Measurements from ENCODE around the gene ANGEL2.
"Not testable (repeated sequence)": the region's sequence is repeated elsewhere in the genome, so short reads cannot be mapped to it uniquely, and the experiment has no call there.

The ANGEL2 gene

GRCh38 chr1:213049232-213049631 lies 33.6 kb upstream of the ANGEL2 start:
- Histone ChIP-seq H3K27ac (ENCODE audit: low read length) (no peak overlapping the region), H2AFZ (ENCODE audit: low read depth, low read length) (peak overlapping the region; percentile 40), H3K27me3 (ENCODE audit: low read depth, low read length) (no peaks in the 10 kb centered on the region), H3K9ac (ENCODE audit: low read length) (no peak overlapping the region), H3K4me2 (ENCODE audit: low read length) (0 out of 2 replicates have a peak overlapping the region, but pooled peaks have one; percentile 1), H3K9me3 (ENCODE audit: insufficient read depth, low read length) (no peaks in the 10 kb centered on the region), H3K4me1 (ENCODE audit: low read length) (peaks cover 26% of the 10 kb centered on the region), H3K4me3 (ENCODE audit: low read length) (no peak overlapping the region), H4K20me1 (ENCODE audit: insufficient read depth, low read length) (no peaks in the 10 kb centered on the region), H3K79me2 (ENCODE audit: low read length) (peaks cover 26% of the 10 kb centered on the region), H3K36me3 (replicated peaks; ENCODE audit: low read depth, low read length) (no peaks in the 10 kb centered on the region)
- TF ChIP-seq CTCF (IDR thresholded peaks at IDR 0.05; ENCODE audit: low read depth, low read length): no peak

- H3K27ac ChIP-seq (ENCODE audit: low read length); H3K9ac ChIP-seq (ENCODE audit: low read length); H2AFZ ChIP-seq (ENCODE audit: low read depth, low read length); H3K9me3 ChIP-seq (ENCODE audit: insufficient read depth, low read length); H3K79me2 ChIP-seq (ENCODE audit: low read length); H3K27me3 ChIP-seq (ENCODE audit: low read depth, low read length); H3K4me2 ChIP-seq (ENCODE audit: low read length); H3K4me3 ChIP-seq (ENCODE audit: low read length); H4K20me1 ChIP-seq (ENCODE audit: insufficient read depth, low read length); H3K36me3 ChIP-seq (replicated peaks; ENCODE audit: low read depth, low read length): not testable (repeated sequence)
- peaks cover 11% of the 10 kb centered on the region for H3K4me1 ChIP-seq (ENCODE audit: low read length)
Measured at GRCh38 chr1:213045321-213046226, 29.9 kb upstream of the ANGEL2 start.

- Histone ChIP-seq H3K4me2 (ENCODE audit: low read length) (no peak overlapping the region), H3K27ac (ENCODE audit: low read length) (no peak overlapping the region), H3K9me3 (ENCODE audit: insufficient read depth, low read length) (no peaks in the 10 kb centered on the region), H3K4me1 (ENCODE audit: low read length) (no peaks in the 10 kb centered on the region), H3K4me3 (ENCODE audit: low read length) (no peak overlapping the region), H2AFZ (ENCODE audit: low read depth, low read length) (no peak overlapping the region), H4K20me1 (ENCODE audit: insufficient read depth, low read length) (no peaks in the 10 kb centered on the region), H3K79me2 (ENCODE audit: low read length) (no peaks in the 10 kb centered on the region), H3K9ac (ENCODE audit: low read length) (no peak overlapping the region), H3K27me3 (ENCODE audit: low read depth, low read length) (no peaks in the 10 kb centered on the region), H3K36me3 (replicated peaks; ENCODE audit: low read depth, low read length) (no peaks in the 10 kb centered on the region)
- TF ChIP-seq CTCF (IDR thresholded peaks at IDR 0.05; ENCODE audit: low read depth, low read length) (no peak), EZH2phosphoT487 (IDR thresholded peaks at IDR 0.05; ENCODE audit: low read depth) (no peak)
Measured at GRCh38 chr1:213041443-213041842, 25.8 kb upstream of the ANGEL2 start.

- no peaks in the 10 kb centered on the region for H3K4me1 ChIP-seq (ENCODE audit: low read length)
- no peak overlapping the region for H3K27ac ChIP-seq (ENCODE audit: low read length)
- H3K9me3 ChIP-seq (ENCODE audit: insufficient read depth, low read length): no peaks in the 10 kb centered on the region
- no peak for TF ChIP-seq CTCF (IDR thresholded peaks at IDR 0.05; ENCODE audit: low read depth, low read length)
- no peak for TF ChIP-seq EZH2phosphoT487 (IDR thresholded peaks at IDR 0.05; ENCODE audit: low read depth)
- no peak overlapping the region for H3K9ac ChIP-seq (ENCODE audit: low read length)
- H3K27me3 ChIP-seq (ENCODE audit: low read depth, low read length): no peaks in the 10 kb centered on the region
- no peak overlapping the region for H3K4me3 ChIP-seq (ENCODE audit: low read length)
- H3K36me3 ChIP-seq (replicated peaks; ENCODE audit: low read depth, low read length): no peaks in the 10 kb centered on the region
- no peak overlapping the region for H3K4me2 ChIP-seq (ENCODE audit: low read length)
- H4K20me1 ChIP-seq (ENCODE audit: insufficient read depth, low read length): no peaks in the 10 kb centered on the region
- no peak overlapping the region for H2AFZ ChIP-seq (ENCODE audit: low read depth, low read length)
- no peaks in the 10 kb centered on the region for H3K79me2 ChIP-seq (ENCODE audit: low read length)
Measured at GRCh38 chr1:213035573-213035972, 19.9 kb upstream of the ANGEL2 start.

Measured in OCI-LY3 (cell line).